Stimulated activated CD4-positive, alpha-beta T cell treated with anti-CD3 and anti-CD28 coated beads, Interleukin-1b, Interleukin-23, amount 100 ng/mL, for 4 hours (primary cell): ENCODE results near the gene DYNLRB2.

Source experiments
- DNase-seq, 2 donors: peaks; one replicate each; pipeline ENCODE4 v3.0.0-alpha.2; 2020; ENCODE audit warnings: low read depth in 2 of 2

DYNLRB2 gene

DNA sequence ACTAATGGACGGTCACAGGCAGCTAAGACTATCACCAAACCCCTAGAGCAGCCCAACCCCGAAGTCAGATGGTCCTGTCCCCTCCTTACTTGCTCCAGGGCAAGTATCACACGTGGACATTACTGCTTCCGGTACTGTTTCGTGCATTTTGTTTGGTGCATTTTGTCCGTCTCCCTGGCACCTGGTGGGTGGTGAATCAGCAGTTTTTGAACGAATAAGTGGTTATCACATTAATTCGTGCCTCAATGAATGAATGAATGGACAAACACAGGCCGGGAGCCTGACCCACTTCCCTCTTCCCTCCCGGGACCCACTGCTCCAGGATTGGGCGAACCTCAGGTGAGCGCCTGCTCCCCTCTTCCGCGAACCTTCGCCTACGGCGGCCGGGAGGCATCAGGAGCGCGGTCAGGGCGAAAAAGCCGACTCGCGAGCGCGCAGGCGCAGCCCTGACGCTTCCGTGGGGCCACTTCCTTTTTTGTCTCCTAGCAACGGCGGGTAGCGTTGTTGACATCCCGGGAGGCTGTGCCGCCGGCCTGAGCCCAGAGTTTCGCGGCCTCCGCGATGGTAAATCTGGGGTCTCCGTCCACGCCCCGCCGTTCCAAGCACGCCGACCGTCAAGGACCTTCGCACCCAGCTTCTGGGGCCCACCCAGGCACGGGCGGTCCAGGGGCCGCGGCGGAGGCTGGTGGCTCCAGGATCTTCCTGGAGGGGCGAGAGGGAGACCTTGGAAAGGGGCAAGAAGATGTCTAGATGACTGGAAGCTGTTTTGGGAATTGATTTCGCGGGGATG, at the start of gene DYNLRB2:
Gene DYNLRB2 (plus strand): TSS at position 478 of the 790 bp plus-strand sequence. CDS start 84 bp downstream, at position 562.
- DNase-seq = peak; percentile 80 to 85

DNA sequence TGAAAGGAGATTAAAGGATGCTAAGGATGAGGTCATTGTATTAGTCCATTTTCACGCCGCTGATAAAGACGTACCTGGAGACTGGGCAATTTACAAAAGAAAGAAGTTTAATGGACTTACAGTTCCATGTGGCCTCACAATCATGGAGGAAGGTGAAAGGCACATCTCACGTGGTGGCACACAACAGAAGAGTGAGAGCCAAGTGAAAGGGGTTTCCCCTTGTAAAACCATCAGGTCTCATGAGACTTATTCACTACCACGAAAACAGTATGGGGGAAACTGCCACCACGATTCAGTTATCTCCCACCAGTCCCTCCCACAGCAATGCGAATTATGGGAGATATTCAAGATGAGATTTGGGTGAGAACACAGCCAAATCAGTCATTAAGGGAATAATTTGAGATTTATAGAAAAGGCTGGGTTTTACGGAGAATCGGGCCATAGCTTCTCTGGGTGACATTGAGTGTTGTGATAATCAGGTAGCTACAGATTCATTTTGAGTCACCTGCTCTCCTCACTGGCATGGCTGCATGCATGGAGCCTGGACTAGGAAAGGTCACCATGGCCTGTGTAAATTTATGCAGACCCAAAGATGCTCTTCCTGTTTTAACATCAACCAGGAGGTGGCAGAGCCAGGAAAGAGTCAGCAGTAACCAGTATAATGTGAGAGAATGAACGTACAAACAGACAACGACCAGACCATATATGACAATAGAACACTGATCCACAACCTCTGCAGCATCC, 40.5 kb upstream of the DYNLRB2 start:
- DNase-seq = no peak

DNA sequence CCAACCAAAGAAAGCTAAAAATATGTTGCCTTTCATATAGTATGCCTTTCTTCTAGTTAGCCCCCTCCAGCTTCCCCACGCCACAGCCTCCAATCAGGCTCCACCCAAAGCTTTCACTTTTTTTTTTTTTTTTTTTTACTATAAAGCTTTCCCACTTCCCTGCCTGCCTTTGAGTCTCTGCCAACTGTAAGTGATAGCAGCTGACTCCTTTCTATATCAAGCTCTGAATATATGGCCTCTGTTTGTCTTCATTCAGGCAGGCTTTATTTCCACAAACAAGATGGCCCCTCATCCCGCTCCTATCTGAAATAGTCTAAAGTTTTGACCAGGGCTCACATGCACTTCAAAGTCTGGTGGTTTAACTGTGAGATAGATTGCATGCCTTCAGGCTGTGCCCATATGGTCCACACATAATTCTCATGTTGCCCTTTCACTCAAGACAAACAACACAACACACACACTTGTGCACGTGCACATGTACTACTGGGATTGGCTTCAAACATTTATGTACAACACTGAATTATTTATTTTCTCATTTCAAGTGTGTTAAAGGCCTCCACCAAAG, 39.8 kb upstream of the DYNLRB2 start:
- no peak for DNase-seq

DNA sequence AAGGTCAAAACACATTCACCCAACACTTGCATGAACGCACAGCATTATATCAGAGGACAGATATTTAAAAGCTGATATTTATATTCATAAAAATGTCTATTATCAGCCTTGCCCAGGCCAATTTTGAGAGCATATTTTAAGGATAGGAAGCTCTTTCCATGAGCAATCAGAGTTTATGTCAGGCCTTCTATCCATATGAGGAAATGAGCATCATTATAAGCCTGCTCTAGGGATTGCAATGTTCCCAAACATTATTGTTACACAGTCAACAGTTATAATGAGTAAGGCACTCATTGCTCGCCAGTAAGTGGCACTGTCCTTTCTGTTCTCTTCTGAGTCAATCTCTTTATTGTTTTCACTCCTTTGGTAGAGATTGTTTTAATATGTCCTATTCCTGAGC, 37.7 kb upstream of the DYNLRB2 start:
- DNase-seq = no peak

DNA sequence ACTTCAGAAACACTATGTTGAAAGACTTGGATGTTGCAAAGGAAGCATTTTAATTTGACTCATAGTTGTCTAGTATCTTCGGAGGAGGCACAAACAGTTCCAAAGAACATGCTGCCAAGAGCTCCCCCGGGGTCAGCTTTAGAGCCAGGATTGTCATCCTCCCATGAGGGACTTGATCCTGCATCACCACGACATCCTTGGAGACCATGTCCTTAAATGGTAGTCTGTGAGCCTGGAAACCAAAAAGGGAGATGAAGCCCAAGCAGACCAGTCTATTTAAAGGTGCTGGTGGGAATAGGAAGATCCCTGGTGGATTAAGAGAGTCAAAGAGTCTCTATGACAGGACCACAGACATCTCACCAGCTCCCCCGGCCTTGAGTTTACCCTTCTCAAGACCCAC, 33.3 kb upstream of the DYNLRB2 start:
- DNase-seq = no peak

DNA sequence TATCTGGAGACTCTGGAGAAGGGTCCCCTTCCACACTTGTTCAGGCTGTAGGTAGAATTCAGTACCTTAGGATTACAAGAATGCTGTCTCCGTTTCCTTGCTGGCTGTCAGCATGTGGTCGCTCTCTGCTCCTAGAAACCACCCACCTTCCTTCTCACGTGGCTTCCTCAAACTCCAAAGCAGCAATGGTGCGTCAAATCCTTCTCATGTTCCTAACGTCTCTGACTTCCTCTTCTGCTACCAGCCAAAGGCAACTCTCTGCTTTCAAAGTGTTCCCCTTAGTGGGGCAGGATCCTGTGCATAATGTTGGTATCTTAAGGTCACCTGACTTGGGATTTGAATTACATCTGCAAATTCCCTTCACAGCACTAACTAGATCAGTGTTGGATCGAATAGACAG, 30.9 kb upstream of the DYNLRB2 start:
- DNase-seq = no peak

DNA sequence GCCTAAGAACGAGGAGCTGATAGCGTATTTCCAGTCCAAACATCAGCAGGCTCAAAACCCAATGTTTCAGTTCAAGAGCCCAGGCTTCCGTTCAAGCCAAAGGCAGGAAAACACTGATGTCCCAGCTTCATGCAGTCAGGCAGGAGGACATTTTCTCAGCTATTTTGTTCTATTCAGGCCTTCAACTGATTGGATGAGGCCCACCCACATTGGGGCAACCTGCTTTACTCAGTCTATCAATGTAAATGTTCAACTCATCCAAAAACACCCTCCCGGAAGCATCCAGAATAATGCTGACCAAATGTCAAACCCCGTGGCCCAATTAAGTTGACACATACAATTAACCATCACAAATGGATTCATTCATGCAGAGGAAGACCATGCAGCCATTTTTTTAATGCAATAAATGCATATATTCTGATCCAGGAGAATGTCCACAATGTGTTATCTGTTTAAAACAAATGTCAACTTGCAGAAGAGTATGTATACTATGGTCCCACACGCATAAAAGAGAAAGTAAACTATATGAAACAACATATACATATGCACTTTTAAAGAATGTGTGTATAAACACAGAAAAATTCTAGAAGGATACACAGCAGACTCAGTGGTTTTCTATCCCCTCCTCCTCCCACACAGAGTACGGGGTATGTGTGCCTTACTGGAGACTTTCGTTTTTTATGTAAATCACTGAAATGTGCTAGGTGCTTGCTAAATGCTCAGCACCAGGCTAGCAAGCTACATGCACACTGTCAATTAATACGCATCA, 28.8 kb upstream of the DYNLRB2 start:
- DNase-seq = no peak

DNA sequence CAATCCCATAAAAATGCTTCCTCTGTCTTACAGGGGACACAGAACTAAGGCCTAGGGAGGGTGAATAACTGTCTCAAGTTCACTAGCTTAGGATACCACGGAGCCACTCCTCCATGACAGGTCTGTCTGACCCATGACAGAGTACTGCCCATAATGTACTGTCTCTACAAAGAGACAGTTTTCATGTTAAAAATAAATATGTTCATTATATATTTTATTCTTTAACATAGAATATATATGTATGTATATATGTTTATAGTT, 28.3 kb upstream of the DYNLRB2 start:
- no peak for DNase-seq

DNA sequence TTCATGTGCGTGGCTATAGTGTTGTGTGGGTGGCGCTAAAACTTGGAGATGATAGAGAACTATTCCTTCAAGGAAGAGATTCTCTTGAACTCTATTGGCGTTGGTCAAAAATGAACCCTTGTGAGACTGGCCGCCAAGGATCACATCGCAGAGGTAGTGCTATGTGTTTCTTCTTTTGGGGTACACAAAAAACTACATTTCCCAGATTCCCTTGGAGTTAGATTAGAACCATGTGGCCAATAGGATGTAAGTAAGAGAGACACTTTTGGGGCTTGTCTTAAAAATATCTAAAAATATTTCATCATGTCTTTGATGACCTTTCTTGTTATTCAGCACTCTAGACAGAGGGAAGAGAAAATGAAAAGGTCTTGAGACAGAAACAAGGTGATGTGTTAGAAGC, 25.4 kb upstream of the DYNLRB2 start:
- no peak for DNase-seq

DNA sequence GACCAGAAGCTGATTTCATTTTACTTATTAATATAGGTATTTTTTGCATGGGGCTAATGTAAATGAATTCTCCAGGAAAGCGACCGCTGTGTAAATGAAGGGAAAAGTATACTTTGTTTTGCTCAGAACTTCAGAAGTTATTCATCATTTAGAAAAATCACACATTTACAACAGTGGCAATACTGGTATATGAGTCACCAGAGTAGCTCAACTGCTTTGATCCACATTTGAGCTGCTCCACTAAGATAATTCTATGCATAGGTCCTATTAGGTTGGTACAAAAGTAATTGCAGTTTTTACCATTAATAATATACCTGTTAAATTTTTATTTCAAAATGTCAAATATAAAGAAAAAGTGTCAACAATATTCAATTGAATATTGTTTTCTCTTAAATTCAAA, 22.9 kb upstream of the DYNLRB2 start:
- no peak for DNase-seq

DNA sequence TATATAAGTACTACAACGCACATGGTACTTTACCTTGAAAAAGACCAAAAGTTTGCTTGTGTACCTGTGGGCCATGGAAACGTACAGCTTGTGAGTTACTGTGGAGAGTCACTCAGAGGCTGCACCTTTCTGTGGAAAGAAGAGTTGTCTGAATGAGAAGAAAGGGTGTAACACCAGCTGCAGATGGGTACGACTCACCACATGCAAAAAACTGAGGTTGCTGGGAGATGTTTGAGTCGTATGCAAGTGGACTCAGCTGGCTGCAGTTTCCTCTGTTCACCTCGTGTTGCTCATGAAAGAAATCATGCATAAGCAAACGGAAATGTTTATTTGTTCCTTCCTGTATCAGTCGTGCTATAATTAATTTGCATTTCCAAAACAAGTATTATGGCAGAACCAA, 22.4 kb upstream of the DYNLRB2 start:
- no peak for DNase-seq

DNA sequence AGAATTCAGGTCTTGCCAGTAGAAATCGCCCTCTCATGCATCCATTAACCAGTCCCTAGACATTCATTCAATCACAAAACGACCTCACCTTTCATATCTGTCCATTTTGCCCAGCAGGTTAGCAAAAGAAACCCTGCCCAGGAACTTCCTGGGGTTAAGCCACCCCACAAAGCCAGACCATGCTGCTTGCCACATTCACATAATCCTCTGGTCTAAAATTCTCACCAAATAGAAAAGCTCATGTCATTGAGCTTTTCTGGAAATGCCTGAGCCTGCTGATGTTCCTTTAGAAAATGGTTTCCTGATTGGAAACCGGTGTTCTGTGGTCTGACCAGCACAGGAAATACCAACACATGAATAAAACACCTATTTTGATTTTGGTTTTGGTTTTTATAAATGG, 21.6 kb upstream of the DYNLRB2 start:
- no peak for DNase-seq

DNA sequence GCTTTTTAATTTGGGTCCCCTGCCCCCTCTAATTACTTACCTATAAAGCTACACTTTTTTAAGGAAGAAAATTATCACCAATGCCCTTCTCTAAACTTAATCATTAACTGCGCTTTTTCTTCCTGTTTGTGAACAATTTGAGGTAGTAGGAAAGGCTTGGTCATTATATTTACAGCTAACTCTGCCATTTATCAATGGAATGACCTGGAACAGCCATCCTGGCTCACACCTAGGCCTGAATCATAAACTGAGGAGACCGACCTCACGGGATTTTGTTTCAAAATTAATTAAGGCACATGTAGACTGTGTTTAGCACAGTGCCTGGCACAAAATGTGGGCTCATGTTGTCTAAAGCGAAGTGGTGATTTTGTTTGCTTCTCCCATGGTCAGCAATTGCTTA, 15.4 kb upstream of the DYNLRB2 start:
- no peak for DNase-seq

DNA sequence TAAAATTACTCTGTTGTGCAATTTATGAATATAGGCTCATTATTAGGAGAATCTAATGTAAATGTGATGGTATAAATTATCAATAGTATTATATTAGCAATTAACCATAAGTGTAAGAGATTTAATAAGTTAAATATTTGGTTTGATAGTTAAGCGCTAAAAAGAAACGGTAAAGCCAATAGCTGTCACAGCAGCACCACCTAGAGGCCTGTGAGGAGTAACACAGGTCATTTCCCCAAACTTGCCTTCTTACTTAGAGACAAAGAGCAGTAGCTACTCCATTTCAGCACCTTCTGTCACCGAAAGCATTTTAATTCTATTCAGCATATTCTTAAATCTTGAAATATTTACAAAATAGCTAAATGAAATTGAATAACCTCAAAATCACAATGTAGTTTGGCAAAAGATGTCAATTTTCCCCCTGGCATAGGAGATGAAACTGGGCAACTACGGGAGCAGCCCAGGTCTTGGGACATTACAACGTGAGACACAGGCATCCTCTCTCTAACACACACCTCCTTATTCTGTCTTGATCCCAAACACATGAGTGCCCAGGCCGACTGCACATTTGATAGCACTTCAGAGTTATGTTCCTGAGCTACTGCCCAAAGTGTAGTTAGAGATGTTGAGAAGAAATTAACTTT, 14.3 kb upstream of the DYNLRB2 start:
- DNase-seq = peak; percentile 28 to 47

DNA sequence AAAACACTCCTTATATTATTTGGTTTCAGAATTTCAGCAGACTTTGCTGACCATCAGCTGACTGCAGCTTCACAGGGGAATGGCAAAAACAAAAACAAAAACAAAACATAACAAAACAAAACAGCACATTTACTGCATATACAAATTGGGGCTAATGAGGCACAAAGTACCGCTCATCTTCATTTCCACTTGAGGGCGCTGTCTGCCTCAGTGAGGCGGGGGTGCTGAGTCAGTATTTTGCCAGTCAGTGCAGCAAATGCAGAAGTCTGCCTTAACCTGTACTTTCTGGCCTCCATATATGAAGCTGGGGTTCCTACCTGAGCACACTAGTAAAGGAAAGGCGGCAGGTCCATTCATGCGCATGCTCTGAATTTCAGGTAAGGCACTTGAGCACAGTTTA, 13.5 kb upstream of the DYNLRB2 start:
- peak in 1 of 2 donors; percentile 17 for DNase-seq

DNA sequence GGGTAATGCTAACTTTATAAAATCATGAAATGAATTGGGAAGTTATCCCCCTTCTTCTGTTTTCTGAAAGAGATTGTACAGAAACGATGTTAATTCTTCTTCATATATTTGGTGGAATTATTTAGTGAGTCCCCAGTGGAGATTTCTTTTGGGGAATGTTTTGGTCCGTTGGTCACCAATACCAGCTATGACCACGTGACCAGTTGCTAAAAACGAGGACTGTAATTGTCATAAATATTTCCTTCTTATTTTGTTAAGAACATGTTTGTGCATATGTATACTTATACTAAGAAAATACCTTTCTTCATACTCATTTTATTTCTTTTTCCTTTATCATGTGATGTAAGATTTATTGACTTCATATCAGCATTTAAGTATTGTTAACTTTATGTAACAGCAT, 10.3 kb upstream of the DYNLRB2 start:
- DNase-seq = no peak

DNA sequence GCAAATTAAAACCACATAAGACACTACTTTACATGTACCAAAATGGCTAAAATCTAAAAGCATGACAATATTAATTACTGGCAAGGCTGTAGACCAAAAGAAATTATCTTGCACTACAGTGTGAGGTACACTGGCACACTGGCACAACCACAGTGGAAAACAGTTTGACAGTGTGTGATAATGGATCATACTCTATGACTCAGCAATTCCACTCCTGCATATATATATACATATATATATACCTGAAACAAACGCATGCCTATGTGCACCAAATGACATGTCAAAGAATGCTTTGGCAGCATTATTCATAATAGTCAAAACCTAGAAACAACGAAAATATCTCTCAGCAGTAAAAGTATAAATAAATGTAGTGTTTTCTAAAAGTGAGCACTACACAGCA, 4.6 kb upstream of the DYNLRB2 start:
- no peak for DNase-seq

DNA sequence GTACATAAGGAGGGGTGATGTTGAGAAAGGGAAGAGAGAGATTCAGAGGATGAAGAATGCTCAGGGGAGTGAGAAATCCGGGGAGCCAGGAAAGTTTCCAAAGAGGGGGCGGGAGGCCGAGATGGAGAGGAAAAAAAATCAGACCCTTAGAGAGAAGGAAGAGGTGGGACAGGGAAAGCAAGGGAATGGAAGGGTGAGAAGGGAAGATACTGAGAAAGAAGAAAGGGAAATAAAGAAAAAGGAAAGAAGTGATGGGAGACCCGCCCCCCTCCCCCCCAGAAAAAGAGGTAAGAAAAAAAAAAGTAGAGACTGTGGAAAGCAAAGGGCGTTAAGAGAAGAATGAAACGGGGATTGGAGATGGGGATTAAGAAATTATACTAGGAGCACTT, 507 bp downstream of the DYNLRB2 start:
- no peak for DNase-seq

DNA sequence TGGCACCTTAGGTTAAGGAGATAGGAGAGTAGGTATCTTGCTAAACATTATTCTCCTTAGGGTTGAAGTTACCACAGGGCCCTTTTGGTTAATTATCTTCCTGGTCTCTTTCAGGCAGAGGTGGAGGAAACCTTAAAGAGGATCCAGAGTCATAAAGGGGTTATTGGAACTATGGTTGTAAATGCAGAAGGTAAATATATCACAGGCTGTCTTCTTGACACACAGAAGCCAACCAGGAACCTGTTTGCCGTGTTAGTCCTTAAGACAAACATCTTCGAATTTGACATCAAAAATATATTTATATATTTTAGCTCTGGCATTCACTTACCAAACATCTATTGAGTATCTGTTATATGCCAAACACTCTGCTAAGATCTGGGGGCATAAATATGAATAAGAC, 2.4 kb downstream of the DYNLRB2 start:
- no peak for DNase-seq

DNA sequence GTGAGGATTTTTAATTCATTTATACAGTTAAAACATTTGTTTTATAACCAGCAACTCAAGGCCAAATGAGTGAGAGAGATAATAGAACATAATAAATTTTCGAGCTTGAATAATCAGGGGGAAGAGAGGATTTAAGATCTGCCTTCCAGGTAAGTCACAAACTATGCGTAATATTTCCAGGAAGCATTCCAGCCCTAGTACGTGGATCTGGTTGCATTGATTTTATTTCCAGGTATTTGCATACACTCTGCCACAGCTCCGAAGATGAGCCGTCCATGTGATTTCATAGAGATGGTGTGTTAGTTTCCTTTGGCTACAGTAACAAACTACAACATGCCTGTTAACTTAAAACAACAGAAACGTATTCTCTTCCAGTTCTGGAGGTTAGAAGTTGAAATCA, 3.5 kb downstream of the DYNLRB2 start:
- no peak for DNase-seq

DNA sequence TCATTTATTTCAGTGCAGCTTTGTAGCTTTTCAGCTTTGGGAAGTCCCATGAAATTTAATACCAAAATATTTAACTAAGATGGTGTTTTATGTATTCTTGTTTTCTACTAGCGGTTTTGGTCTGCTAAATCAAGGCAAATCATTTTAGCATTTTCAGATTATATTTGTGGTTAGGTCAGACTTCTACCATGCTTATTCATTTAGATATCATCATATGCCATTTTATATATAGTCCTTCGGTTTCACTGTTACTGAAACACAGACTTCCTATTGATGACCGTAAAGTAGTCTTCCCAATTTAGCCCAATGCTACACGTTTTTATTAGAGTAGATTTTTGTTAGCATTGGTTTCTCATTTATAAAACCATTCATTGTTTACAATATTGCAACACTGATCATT, 5.5 kb downstream of the DYNLRB2 start:
- no peak for DNase-seq

DNA sequence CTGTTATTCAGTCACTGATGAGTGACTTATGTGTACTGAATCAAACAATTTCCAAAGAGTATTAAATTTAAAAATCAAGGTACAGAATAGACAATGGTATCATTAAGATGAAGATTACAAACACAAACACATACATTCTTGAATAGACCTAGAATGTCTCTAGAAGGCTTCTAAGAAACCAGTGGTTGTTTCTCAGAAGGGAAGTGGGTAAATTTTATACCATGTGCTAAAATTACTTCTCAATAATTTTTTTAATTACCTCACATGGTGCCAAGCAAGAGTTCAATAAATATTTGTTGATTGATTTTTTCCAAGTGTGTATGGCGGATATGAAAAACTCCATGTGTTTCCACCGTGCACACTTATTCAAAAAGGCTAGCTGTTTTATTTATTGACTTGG, 6.4 kb downstream of the DYNLRB2 start:
- no peak for DNase-seq
